HepG2 (cell line): ENCODE measurements around the gene TMEM39A. TPM values are rescaled to one million over a fixed set of nuclear protein-coding genes. Genes with fewer than 3 reads are reported as not detected.

Experiments
- CAMTA2 ChIP-seq: sonication (generic); formaldehyde crosslinking; IDR thresholded peaks from 2 replicates; pipeline ENCODE4 v1.4.0; 2020; ENCODE audit warnings: mild to moderate bottlenecking, missing genetic modification reagents, borderline replicate concordance
- DBP ChIP-seq: sonication (generic); formaldehyde crosslinking; IDR thresholded peaks from 2 replicates; pipeline ENCODE4 v1.4.0; 2020; ENCODE audit warnings: missing genetic modification reagents; ENCODE audit errors: not compliant biosample characterization
- DNMT1 ChIP-seq: sonication (generic); formaldehyde crosslinking; IDR thresholded peaks from 2 replicates; pipeline ENCODE4 v1.5.1; 2020; ENCODE audit warnings: mild to moderate bottlenecking, missing genetic modification reagents
- GABPB1 ChIP-seq: IDR thresholded peaks from 2 replicates; pipeline ENCODE4 v1.6.1; 2016; ENCODE audit warnings: mild to moderate bottlenecking, missing genetic modification reagents, moderate library complexity, missing compliant biosample characterization
- KDM4B ChIP-seq: sonication (generic); formaldehyde crosslinking; IDR thresholded peaks from 2 replicates; pipeline ENCODE4 v1.4.0; 2020; ENCODE audit warnings: missing genetic modification reagents
- MAFK ChIP-seq, 2 experiments: IDR thresholded peaks in 1 of 2; conservative IDR thresholded peaks in 1 of 2; 2 replicates each; pipeline ENCODE4 v1.6.1; 2011; ENCODE audit warnings: improper control_type of control experiment in 2 of 2, low read length in 2 of 2
- MIXL1 ChIP-seq: IDR thresholded peaks from 2 replicates; pipeline ENCODE4 v1.6.1; 2016
- MXD4 ChIP-seq: IDR thresholded peaks from 2 replicates; pipeline ENCODE4 v1.6.1; 2016; ENCODE audit warnings: mild to moderate bottlenecking, missing biosample characterization, missing genetic modification reagents
- SUZ12 ChIP-seq: fragments of 150-350 bp; IDR thresholded peaks from 2 replicates; pipeline ENCODE4 v1.6.1; 2014; ENCODE audit warnings: low read depth, low read length
- TCF7L2 ChIP-seq: IDR thresholded peaks from 2 replicates; pipeline ENCODE4 v1.6.1; 2011; ENCODE audit warnings: mild to moderate bottlenecking, low read depth, low read length, moderate library complexity
- TFDP1 ChIP-seq: IDR thresholded peaks from 2 replicates; pipeline ENCODE4 v1.6.1; 2016; ENCODE audit warnings: missing compliant biosample characterization, missing genetic modification reagents, borderline replicate concordance
- ZFP37 ChIP-seq: sonication (generic); formaldehyde crosslinking; IDR thresholded peaks from 2 replicates; pipeline ENCODE4 v1.4.0; 2020; ENCODE audit warnings: missing genetic modification reagents, borderline replicate concordance
- ZFP62 ChIP-seq: sonication (generic); formaldehyde crosslinking; IDR thresholded peaks from 2 replicates; pipeline ENCODE4 v1.4.0; 2020; ENCODE audit warnings: missing genetic modification reagents
- ZNF24 ChIP-seq: fragments of 450-650 bp; IDR thresholded peaks from 2 replicates; pipeline ENCODE4 v1.6.1; 2017; ENCODE audit warnings: antibody characterized with exemption, mild to moderate bottlenecking
- ZNF343 ChIP-seq: sonication (generic); formaldehyde crosslinking; IDR thresholded peaks from 2 replicates; pipeline ENCODE4 v1.4.0; 2020; ENCODE audit warnings: mild to moderate bottlenecking, missing genetic modification reagents
- ZNF367 ChIP-seq: sonication (generic); formaldehyde crosslinking; IDR thresholded peaks from 2 replicates; pipeline ENCODE4 v1.4.0; 2020; ENCODE audit warnings: missing genetic modification reagents, borderline replicate concordance
- ZNF543 ChIP-seq: sonication (generic); formaldehyde crosslinking; IDR thresholded peaks from 2 replicates; pipeline ENCODE4 v1.4.0; 2020; ENCODE audit warnings: mild to moderate bottlenecking, missing genetic modification reagents
- ZNF674 ChIP-seq: sonication (generic); formaldehyde crosslinking; IDR thresholded peaks from 2 replicates; pipeline ENCODE4 v1.5.0; 2020; ENCODE audit warnings: low read depth, mild to moderate bottlenecking, missing genetic modification reagents
- ZNF772 ChIP-seq: sonication (generic); formaldehyde crosslinking; IDR thresholded peaks from 2 replicates; pipeline ENCODE4 v1.5.0; 2020; ENCODE audit warnings: mild to moderate bottlenecking, missing genetic modification reagents
- ZNF841 ChIP-seq: sonication (generic); formaldehyde crosslinking; IDR thresholded peaks from 2 replicates; pipeline ENCODE4 v1.8.1; 2023; ENCODE audit warnings: missing genetic modification reagents, borderline replicate concordance
- ZSCAN25 ChIP-seq: sonication (generic); formaldehyde crosslinking; IDR thresholded peaks from 2 replicates; pipeline ENCODE4 v1.8.0; 2022; ENCODE audit warnings: mild to moderate bottlenecking, missing genetic modification reagents
- ZSCAN29 ChIP-seq: sonication (generic); formaldehyde crosslinking; conservative IDR thresholded peaks from 2 replicates; pipeline ENCODE4 v1.4.0; 2020; ENCODE audit warnings: mild to moderate bottlenecking, missing genetic modification reagents
- ZSCAN5A ChIP-seq: sonication (generic); formaldehyde crosslinking; IDR thresholded peaks from 2 replicates; pipeline ENCODE4 v1.8.0; 2022; ENCODE audit warnings: mild to moderate bottlenecking, missing genetic modification reagents, borderline replicate concordance
- ZSCAN9 ChIP-seq: IDR thresholded peaks from 2 replicates; pipeline ENCODE4 v1.6.1; 2016; ENCODE audit warnings: borderline replicate concordance
- polyA plus RNA-seq, 8 experiments: library from polyadenylated mRNA; depleted of rRNA in 3 of 8; stranded (reverse) in 7 of 8; unstranded in 1 of 8; fragments of >200 nt; fragmentation: Illumina TruSeq in 4 of 8; extraction: Trizol in 4 of 8; gene quantifications; 2 replicates each; pipeline versions ENCODE4 v1.2.1 to v1.2.3, GENCODE V29; 2011 to 2016; ENCODE audit warnings: low read depth in 4 of 8, missing spikeins in 1 of 8, mixed read lengths in 1 of 8; ENCODE audit not compliant: insufficient read depth in 1 of 8
- total RNA-seq, 5 experiments: library from RNA; depleted of rRNA; stranded (reverse); fragments of >200 nt; fragmentation: Illumina TruSeq; extraction: Trizol; gene quantifications; 2 replicates each; pipeline ENCODE4 v1.2.3, GENCODE V29; 2016; ENCODE audit warnings: low read depth in 1 of 5
- TF ChIP-seq, protein P1 (sequence below): sonication (generic); formaldehyde crosslinking; IDR thresholded peaks from 2 replicates; pipeline ENCODE4 v1.4.0; 2020; ENCODE audit warnings: missing genetic modification reagents

The TMEM39A gene
- total and polyA plus RNA-seq, 2 of the 13 experiments (the other 11 are each of a cell fraction or from before 2014, with no cell fraction given): 55.8 to 64.9 TPM

GRCh38 chr3:119498186-119499011 is 35.0 kb upstream of the TMEM39A start, which contains the start of gene TIMMDC1 (continued):
- TF ChIP-seq TFDP1 (CRISPR knock-in tag): peak; percentile 54; the same call in 1 of the 2 replicates
- TF ChIP-seq MAFK (conservative IDR thresholded peaks at IDR 0.05 in 1 of 2, IDR thresholded peaks at IDR 0.05 in 1 of 2; ENCODE audit: low read length in 2 of 2): no peak
- no peak for TF ChIP-seq SUZ12
- no peak for TF ChIP-seq ZSCAN5A
- peak; percentile 33; the same call in 1 of the 2 replicates for TF ChIP-seq ZNF772 (CRISPR knock-in tag)
- TF ChIP-seq, protein P1, sequence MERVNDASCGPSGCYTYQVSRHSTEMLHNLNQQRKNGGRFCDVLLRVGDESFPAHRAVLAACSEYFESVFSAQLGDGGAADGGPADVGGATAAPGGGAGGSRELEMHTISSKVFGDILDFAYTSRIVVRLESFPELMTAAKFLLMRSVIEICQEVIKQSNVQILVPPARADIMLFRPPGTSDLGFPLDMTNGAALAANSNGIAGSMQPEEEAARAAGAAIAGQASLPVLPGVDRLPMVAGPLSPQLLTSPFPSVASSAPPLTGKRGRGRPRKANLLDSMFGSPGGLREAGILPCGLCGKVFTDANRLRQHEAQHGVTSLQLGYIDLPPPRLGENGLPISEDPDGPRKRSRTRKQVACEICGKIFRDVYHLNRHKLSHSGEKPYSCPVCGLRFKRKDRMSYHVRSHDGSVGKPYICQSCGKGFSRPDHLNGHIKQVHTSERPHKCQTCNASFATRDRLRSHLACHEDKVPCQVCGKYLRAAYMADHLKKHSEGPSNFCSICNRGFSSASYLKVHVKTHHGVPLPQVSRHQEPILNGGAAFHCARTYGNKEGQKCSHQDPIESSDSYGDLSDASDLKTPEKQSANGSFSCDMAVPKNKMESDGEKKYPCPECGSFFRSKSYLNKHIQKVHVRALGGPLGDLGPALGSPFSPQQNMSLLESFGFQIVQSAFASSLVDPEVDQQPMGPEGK (CRISPR knock-in tag): peak; percentile 89
- TF ChIP-seq ZNF674 (CRISPR knock-in tag): no peak
- no peak for TF ChIP-seq DBP
- TF ChIP-seq ZNF841 (CRISPR knock-in tag): peak; percentile 75
- TF ChIP-seq ZFP62: no peak
- no peak for TF ChIP-seq ZNF367 (CRISPR knock-in tag)
- TF ChIP-seq ZNF24: 0 out of 2 replicates have a peak, but pooled peaks have one; percentile 35
- TF ChIP-seq KDM4B: no peak
- no peak for TF ChIP-seq TCF7L2
- peak; percentile 55; the same call in 1 of the 2 replicates for TF ChIP-seq ZSCAN9
- peak; percentile 99 for TF ChIP-seq GABPB1
- peak; percentile 81 for TF ChIP-seq ZNF343 (CRISPR knock-in tag)
- TF ChIP-seq ZNF543 (CRISPR knock-in tag): peak; percentile 84
- peak; percentile 83 for TF ChIP-seq MXD4
- no peak for TF ChIP-seq ZSCAN25
- peak; percentile 69; the same call in 1 of the 2 replicates for TF ChIP-seq ZFP37 (CRISPR knock-in tag)
- no peak; the same call in 1 of the 2 replicates for TF ChIP-seq MIXL1
- TF ChIP-seq DNMT1 (CRISPR knock-in tag): no peak
- TF ChIP-seq ZSCAN29 (CRISPR knock-in tag): peak; percentile 81
- no peak; the same call in 1 of the 2 replicates for TF ChIP-seq CAMTA2 (CRISPR knock-in tag)
